Keratinocyte (primary cell): ENCODE results near the gene SUSD6. TPM values are rescaled to one million over a fixed set of nuclear protein-coding genes. Genes with fewer than 3 reads are reported as not detected.

Experiments used
- DNase-seq: peaks from one replicate; pipeline ENCODE4 v3.0.0-alpha.2; 2011; ENCODE audit warnings: low read depth, missing footprints, low spot score
- FAIRE-seq: peaks from 2 replicates; lab custom pipeline; 2011; peaks lifted over from hg19 to GRCh38; lab: Jason Lieb, UNC
- H2AFZ ChIP-seq: 2 replicates; pipeline ENCODE4 v1.6.0; 2012; ENCODE audit warnings: low read length, control low read depth, inconsistent platforms; ENCODE audit not compliant: control insufficient read depth
- H3K27ac ChIP-seq: 2 replicates; pipeline ENCODE4 v1.5.1; 2011; ENCODE audit warnings: low read length; ENCODE audit not compliant: control insufficient read depth, insufficient read depth
- H3K27me3 ChIP-seq: 3 replicates; pipeline ENCODE4 v1.6.0; 2011; ENCODE audit warnings: low read length; ENCODE audit not compliant: control insufficient read depth, insufficient read depth; ENCODE audit errors: extremely low read depth
- H3K36me3 ChIP-seq, 2 experiments: 2 replicates in 1 of 2; 3 replicates in 1 of 2; pipeline ENCODE4 v1.5.1; 2011; ENCODE audit warnings: low read length in 2 of 2, mild to moderate bottlenecking in 1 of 2; ENCODE audit not compliant: control insufficient read depth in 2 of 2, insufficient read depth in 2 of 2; ENCODE audit errors: extremely low read depth in 1 of 2
- H3K4me1 ChIP-seq: 3 replicates; pipeline ENCODE4 v1.5.1; 2011; ENCODE audit warnings: low read length; ENCODE audit not compliant: control insufficient read depth, insufficient read depth; ENCODE audit errors: extremely low read depth
- H3K4me2 ChIP-seq: 3 replicates; pipeline ENCODE4 v1.6.0; 2011; ENCODE audit warnings: low read depth, low read length; ENCODE audit not compliant: control insufficient read depth, insufficient read depth; ENCODE audit errors: extremely low read depth
- H3K4me3 ChIP-seq, 3 experiments: fragments of 200-600 bp in 1 of 3; sonication (generic) in 1 of 3; 2 replicates in 2 of 3; 3 replicates in 1 of 3; pipeline ENCODE4 v1.5.1; 2011 to 2016; ENCODE audit warnings: low read length in 3 of 3, mild to moderate bottlenecking in 3 of 3, control low read depth in 2 of 3, inconsistent platforms in 1 of 3, low read depth in 1 of 3, mixed read lengths in 1 of 3, mixed run types in 1 of 3, moderate library complexity in 1 of 3; ENCODE audit not compliant: control insufficient read depth in 2 of 3, insufficient read depth in 2 of 3; ENCODE audit errors: extremely low read depth in 1 of 3
- H3K79me2 ChIP-seq: 2 replicates; pipeline ENCODE4 v1.6.0; 2012; ENCODE audit warnings: low read length; ENCODE audit not compliant: control insufficient read depth, insufficient read depth
- H3K9ac ChIP-seq: 3 replicates; pipeline ENCODE4 v1.6.0; 2011; ENCODE audit warnings: low read length; ENCODE audit not compliant: control insufficient read depth, insufficient read depth; ENCODE audit errors: extremely low read depth
- H3K9me1 ChIP-seq: 3 replicates; pipeline ENCODE4 v1.6.0; 2011; ENCODE audit warnings: low read length; ENCODE audit not compliant: control insufficient read depth, insufficient read depth; ENCODE audit errors: extremely low read depth
- H3K9me3 ChIP-seq: 2 replicates; pipeline ENCODE4 v1.5.1; 2012; ENCODE audit warnings: low read depth, low read length; ENCODE audit not compliant: control insufficient read depth
- H4K20me1 ChIP-seq: 3 replicates; pipeline ENCODE4 v1.6.0; 2011; ENCODE audit warnings: low read length; ENCODE audit not compliant: control insufficient read depth, insufficient read depth; ENCODE audit errors: extremely low read depth
- EZH2 ChIP-seq: IDR thresholded peaks from one replicate; pipeline ENCODE4 v1.6.1; 2012; ENCODE audit warnings: inconsistent platforms, mild to moderate bottlenecking, low read length, moderate library complexity
- dilution Hi-C: fragments of 300-500 bp; cut with MboI; formaldehyde crosslinking; loops from one replicate; pipeline ENCODE4 v1.7.0; 2020; ENCODE audit warnings: low sequenced_read_pairs; ENCODE audit not compliant: extremely low pct_ligation_motif_present
- polyA plus RNA-seq, 5 experiments: library from polyadenylated mRNA; depleted of rRNA in 3 of 5; stranded (reverse) in 3 of 5; stranded (forward) in 1 of 5; unstranded in 1 of 5; fragments of >200 nt; gene quantifications; 1 replicate in 1 of 5; 2 replicates in 3 of 5; 3 replicates in 1 of 5; pipeline versions ENCODE4 v1.2.1 to v1.2.3, GENCODE V29; 2011 to 2012; ENCODE audit warnings: missing spikeins in 2 of 5, low read depth in 1 of 5, low replicate concordance in 1 of 5
- TF ChIP-seq, protein P1 (sequence below), 3 experiments: IDR thresholded peaks in 1 of 3; conservative IDR thresholded peaks in 1 of 3; optimal IDR thresholded peaks in 1 of 3; 2 replicates in 2 of 3; 3 replicates in 1 of 3; pipeline versions ENCODE3 to v1.5.1; 2011; ENCODE audit warnings: low read length in 3 of 3, mild to moderate bottlenecking in 3 of 3, moderate library complexity in 2 of 3, control low read depth in 1 of 3, inconsistent platforms in 1 of 3; ENCODE audit not compliant: insufficient read depth in 2 of 3; ENCODE audit errors: extremely low read depth in 1 of 3

Gene SUSD6
- polyA plus RNA-seq, 1 donor (not counting 4 experiments of a cell fraction or from before 2014, with no cell fraction given): 10.5 TPM

DNA sequence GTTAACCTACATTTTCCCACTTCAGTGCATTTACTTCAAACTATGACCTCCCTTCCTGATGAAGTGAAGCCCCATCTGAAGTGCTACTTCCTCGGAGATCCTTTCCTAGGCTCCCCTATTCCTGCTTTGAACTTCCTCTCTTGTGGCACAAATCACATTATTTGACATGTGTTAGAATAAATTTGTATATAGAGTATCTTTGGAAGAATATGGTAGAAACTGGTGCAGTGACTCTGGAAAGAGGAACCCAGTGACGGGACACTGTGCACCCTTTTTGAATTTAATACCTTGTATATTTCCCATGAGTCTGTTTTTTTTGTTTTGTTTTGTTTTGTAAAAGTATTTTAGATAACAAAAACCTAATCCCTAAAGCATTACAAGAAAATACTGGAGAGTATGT, 89.2 kb downstream of the SUSD6 start:
- Histone ChIP-seq H3K4me3 (no peak overlapping the region), H3K4me2 (no peak overlapping the region), H3K27ac (no peak overlapping the region), H3K9me1 (peaks cover 2% of the 10 kb centered on the region), H3K27me3 (no peaks in the 10 kb centered on the region), H3K36me3 (peaks cover 3 to 8% of the 10 kb centered on the region in 2 experiments), H2AFZ (no peak overlapping the region), H4K20me1 (no peaks in the 10 kb centered on the region), H3K4me1 (peaks cover 10% of the 10 kb centered on the region), H3K79me2 (peaks cover 11% of the 10 kb centered on the region), H3K9me3 (no peaks in the 10 kb centered on the region), H3K9ac (no peak overlapping the region)
- FAIRE-seq (no peak), DNase-seq (no peak)
- dilution Hi-C loops: no loop called here
- TF ChIP-seq, protein P1, sequence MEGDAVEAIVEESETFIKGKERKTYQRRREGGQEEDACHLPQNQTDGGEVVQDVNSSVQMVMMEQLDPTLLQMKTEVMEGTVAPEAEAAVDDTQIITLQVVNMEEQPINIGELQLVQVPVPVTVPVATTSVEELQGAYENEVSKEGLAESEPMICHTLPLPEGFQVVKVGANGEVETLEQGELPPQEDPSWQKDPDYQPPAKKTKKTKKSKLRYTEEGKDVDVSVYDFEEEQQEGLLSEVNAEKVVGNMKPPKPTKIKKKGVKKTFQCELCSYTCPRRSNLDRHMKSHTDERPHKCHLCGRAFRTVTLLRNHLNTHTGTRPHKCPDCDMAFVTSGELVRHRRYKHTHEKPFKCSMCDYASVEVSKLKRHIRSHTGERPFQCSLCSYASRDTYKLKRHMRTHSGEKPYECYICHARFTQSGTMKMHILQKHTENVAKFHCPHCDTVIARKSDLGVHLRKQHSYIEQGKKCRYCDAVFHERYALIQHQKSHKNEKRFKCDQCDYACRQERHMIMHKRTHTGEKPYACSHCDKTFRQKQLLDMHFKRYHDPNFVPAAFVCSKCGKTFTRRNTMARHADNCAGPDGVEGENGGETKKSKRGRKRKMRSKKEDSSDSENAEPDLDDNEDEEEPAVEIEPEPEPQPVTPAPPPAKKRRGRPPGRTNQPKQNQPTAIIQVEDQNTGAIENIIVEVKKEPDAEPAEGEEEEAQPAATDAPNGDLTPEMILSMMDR (optimal IDR thresholded peaks at IDR 0.05 in 1 of 3, IDR thresholded peaks at IDR 0.05 in 1 of 3, conservative IDR thresholded peaks at IDR 0.05 in 1 of 3; ENCODE audit: extremely low read depth in 1 of 3, insufficient read depth in 2 of 3, low read length in 3 of 3): no peak
- no peak for TF ChIP-seq EZH2

DNA sequence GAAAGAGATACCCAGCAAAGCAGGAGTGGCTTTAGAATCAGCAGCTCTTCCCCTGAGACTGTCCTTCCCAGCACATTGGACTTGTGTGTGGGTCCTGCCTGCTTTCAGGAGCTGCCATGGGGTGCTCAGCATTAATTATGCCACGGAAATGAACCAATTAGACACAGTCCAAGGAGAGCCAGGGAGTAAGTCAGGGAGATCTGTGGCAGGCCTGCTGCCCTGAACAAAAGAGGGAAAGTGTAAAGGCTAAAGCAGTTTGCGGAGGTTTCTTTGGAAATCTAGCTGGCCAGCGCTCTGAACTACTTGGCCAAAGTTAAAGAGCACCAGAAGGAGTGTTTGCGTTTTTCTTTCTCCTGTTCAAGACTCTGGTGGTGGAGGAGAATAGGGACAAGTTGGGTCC, 89.9 kb downstream of the SUSD6 start:
- Histone ChIP-seq H3K4me1 (peaks cover 3% of the 10 kb centered on the region), H3K4me2 (no peak overlapping the region), H3K9ac (no peak overlapping the region), H3K27me3 (no peaks in the 10 kb centered on the region), H3K9me3 (no peaks in the 10 kb centered on the region), H4K20me1 (no peaks in the 10 kb centered on the region), H3K36me3 (peaks cover 3 to 9% of the 10 kb centered on the region in 2 experiments), H3K27ac (no peak overlapping the region), H3K79me2 (peaks cover 10% of the 10 kb centered on the region), H3K9me1 (peaks cover 2% of the 10 kb centered on the region), H2AFZ (no peak overlapping the region), H3K4me3 (no peak overlapping the region)
- FAIRE-seq: no peak
- no peak for TF ChIP-seq EZH2
- TF ChIP-seq, protein P1 (optimal IDR thresholded peaks at IDR 0.05 in 1 of 3, IDR thresholded peaks at IDR 0.05 in 1 of 3, conservative IDR thresholded peaks at IDR 0.05 in 1 of 3; ENCODE audit: extremely low read depth in 1 of 3, insufficient read depth in 2 of 3, low read length in 3 of 3): no peak
- dilution Hi-C loops: no loop called here
- no peak for DNase-seq
